MG63 (cell line): ENCODE measurements around the gene SLC4A1AP. TPM values are rescaled to one million over a fixed set of nuclear protein-coding genes. Genes with fewer than 3 reads are reported as not detected.
"Not testable (repeated sequence)": the region's sequence is repeated elsewhere in the genome, so short reads cannot be mapped to it uniquely, and the experiment has no call there.

Experiments used
- DNase-seq: peaks from one replicate; pipeline ENCODE4 v3.0.0-alpha.2; 2020
- H3K27me3 ChIP-seq: fragments of 250-450 bp; sonication (Bioruptor Pico); 2 replicates; pipeline ENCODE4 v1.5.1; 2020; ENCODE audit warnings: mild to moderate bottlenecking, moderate library complexity
- H3K36me3 ChIP-seq: fragments of 250-450 bp; sonication (Bioruptor Pico); 2 replicates; pipeline ENCODE4 v1.5.1; 2020; ENCODE audit warnings: mild to moderate bottlenecking, moderate library complexity
- H3K4me3 ChIP-seq: fragments of 250-450 bp; sonication (Bioruptor Pico); 2 replicates; pipeline ENCODE4 v1.5.1; 2020; ENCODE audit warnings: mild to moderate bottlenecking, moderate library complexity
- H3K9me3 ChIP-seq: fragments of 250-450 bp; sonication (Bioruptor Pico); 2 replicates; pipeline ENCODE4 v1.5.1; 2020; ENCODE audit warnings: mild to moderate bottlenecking, moderate library complexity
- total RNA-seq: library from RNA; depleted of rRNA; stranded (reverse); fragments of >200 nt; shearing (Covaris generic); gene quantifications from 2 replicates; pipeline ENCODE4 v1.2.3, GENCODE V29; 2014; ENCODE audit warnings: low replicate concordance; rRNA removed

The SLC4A1AP gene, protein sequence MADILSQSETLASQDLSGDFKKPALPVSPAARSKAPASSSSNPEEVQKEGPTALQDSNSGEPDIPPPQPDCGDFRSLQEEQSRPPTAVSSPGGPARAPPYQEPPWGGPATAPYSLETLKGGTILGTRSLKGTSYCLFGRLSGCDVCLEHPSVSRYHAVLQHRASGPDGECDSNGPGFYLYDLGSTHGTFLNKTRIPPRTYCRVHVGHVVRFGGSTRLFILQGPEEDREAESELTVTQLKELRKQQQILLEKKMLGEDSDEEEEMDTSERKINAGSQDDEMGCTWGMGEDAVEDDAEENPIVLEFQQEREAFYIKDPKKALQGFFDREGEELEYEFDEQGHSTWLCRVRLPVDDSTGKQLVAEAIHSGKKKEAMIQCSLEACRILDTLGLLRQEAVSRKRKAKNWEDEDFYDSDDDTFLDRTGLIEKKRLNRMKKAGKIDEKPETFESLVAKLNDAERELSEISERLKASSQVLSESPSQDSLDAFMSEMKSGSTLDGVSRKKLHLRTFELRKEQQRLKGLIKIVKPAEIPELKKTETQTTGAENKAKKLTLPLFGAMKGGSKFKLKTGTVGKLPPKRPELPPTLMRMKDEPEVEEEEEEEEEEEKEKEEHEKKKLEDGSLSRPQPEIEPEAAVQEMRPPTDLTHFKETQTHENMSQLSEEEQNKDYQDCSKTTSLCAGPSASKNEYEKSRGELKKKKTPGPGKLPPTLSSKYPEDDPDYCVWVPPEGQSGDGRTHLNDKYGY
- 27.1 and 37.8 TPM in 2 replicates for total RNA-seq

DNA sequence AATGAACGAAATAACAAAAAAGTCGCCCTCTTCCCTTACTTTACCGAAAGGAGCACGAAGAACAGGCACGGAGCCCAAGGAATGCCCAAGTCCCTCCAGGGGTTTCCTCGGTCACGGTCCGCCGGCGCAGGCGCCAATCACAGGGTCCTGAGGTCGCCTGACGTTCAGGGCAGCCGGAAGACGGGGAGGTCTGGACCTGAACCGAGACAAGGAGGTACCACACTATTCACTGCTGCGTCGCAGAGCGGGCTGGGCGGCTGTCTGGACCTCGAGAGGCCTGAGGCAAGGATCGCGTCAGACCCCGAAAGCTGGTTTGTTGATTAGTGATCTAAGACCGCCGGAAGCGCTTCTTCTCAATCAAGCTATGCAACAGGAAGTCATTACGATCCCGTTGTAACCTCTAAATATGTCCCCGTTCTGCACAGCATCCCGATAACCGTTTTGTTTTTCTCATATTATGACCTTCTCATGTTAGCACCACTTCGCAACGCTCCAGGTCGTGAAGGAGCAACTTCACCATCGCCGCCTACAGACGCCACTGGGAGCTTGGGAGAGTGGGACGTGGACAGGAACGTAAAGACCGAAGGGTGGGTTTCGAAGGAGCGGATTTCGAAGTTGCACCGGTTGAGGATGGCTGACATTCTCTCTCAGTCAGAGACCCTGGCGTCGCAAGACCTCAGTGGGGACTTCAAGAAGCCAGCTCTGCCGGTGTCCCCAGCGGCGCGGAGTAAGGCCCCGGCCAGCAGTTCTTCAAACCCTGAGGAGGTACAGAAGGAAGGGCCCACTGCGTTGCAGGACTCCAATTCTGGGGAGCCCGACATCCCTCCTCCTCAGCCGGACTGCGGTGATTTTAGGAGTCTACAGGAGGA lies at the start of gene SLC4A1AP, which contains the start of gene SUPT7L:
Gene SLC4A1AP (plus strand): TSS at position 605 of the 869 bp plus-strand sequence. CDS start 26 bp downstream, at position 631.
Gene SUPT7L (minus strand): TSS at position 330 of the 869 bp plus-strand sequence. CDS start 1,422 bp downstream, outside the sequence.
- Histone ChIP-seq H3K36me3 (peaks cover 36% of the 10 kb centered on the region), H3K9me3 (no peaks in the 10 kb centered on the region; the same call in 1 of the 2 replicates), H3K4me3 (peak within 1 kb of the TSS; percentile 98), H3K27me3 (no peaks in the 10 kb centered on the region)
- peak; percentile 64 for DNase-seq

DNA sequence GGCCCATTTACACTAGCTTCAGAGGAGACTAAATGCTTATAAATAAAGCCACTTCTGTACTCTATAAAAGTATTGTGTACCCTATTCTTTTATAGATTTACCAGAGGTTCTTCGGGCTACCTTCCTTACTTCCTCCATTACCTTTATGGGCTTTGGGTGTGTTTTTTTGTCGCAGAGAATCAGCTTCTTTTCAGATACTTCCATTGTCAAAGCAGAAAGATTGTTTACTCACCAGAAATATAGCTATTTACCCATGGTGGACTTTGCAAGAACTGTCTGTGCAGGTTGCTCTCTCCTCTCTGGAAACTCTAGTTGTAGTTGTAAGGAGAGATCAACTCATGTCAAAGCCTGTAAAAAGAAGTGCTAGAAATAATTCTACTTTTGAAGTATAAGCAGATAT lies 49.7 kb upstream of the SLC4A1AP start:
- Histone ChIP-seq H3K27me3 (no peaks in the 10 kb centered on the region), H3K9me3 (no peaks in the 10 kb centered on the region), H3K36me3 (peaks cover 48% of the 10 kb centered on the region), H3K4me3 (no peak overlapping the region)
- DNase-seq, result no peak

DNA sequence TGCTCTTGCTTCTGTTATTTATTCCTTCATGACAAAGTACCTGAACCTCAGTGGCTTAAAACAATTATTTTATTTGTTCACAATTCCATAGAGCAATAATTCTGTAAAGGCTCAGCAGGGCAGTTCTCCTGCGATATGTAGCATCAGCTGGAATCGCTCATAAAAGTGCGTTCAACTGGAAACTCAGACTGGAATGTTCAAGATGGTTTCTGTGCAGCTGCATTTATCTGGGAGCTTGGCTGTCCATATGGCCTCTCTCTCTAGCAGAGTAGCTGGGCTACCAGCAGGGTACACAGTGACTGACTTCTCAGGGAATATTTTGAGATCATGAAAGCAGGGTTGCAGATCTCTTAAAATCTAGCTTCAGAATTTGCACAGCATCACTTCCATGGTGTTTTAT lies 48.4 kb upstream of the SLC4A1AP start:
- Histone ChIP-seq H3K27me3 (no peaks in the 10 kb centered on the region), H3K9me3 (no peaks in the 10 kb centered on the region), H3K4me3 (no peak overlapping the region), H3K36me3 (peaks cover 40% of the 10 kb centered on the region)
- no peak for DNase-seq

DNA sequence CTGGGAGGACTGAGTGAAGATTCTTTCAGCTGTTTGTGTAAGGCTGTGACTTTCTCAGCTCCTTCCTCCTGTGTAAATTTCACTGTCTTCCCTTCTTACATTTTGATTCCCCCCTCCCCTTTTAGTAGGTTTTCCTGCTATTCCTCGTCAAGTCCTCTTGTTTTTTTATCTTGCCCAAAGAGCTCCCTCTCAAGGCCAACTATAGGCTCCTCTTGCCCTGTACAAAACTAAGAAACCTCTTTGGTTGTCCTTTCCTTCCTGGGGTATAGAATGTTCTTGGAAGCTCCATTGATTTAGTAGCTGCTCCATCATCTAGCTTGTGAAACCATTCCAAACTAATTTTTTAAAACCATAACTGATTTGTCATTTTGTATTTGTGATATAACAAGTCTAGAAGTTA lies 42.2 kb upstream of the SLC4A1AP start:
- Histone ChIP-seq H3K36me3 (peaks cover 51% of the 10 kb centered on the region), H3K4me3 (no peak overlapping the region), H3K27me3 (no peaks in the 10 kb centered on the region), H3K9me3 (no peaks in the 10 kb centered on the region)
- DNase-seq, result no peak

DNA sequence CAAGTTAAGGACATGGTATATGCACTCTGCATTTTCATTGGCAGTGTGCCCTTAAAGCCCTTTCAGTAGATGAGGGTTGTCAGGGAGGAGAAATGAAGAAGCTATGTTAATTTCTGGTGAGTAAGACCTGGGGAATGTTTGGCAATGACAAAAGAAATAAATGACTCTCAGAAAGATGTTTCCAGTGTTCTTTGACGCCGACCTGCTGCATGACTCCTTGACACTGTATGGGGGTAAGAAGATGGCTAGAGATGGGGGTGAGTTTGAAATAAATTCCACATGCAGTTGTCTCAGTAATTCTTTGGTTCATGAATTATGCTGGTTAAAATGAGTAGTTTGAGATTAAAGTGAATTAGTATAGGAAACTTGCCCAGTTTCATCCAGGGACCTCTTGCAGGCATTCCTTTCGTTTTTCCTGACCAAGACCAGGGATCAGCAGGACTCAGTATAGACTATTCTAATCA lies 40.7 kb upstream of the SLC4A1AP start:
- H3K27me3 ChIP-seq, result no peaks in the 10 kb centered on the region
- no peak for DNase-seq
- H3K4me3 ChIP-seq, result no peak overlapping the region
- H3K36me3 ChIP-seq, result peaks cover 39% of the 10 kb centered on the region
- H3K9me3 ChIP-seq, result no peaks in the 10 kb centered on the region

DNA sequence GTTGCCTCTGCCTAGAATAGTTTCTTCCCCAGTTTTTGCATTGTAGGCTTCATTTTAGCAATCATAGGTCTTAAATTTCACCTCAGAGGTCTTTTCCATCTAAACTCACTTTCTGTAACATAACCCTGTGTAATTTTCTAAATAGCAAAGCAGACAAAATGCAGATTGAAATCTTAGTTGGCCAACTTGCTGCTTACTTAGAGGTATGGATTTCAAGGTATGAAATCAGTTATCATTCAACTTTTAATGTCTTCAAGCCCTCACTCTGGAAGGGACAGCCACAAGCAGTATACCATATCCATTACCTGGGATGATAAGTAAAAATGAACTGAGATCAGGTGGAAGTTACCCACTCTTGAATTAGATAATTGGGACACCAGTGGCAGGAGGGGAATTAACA lies 38.7 kb upstream of the SLC4A1AP start:
- Histone ChIP-seq H3K27me3 (no peaks in the 10 kb centered on the region), H3K4me3 (no peak overlapping the region), H3K36me3 (peaks cover 36% of the 10 kb centered on the region), H3K9me3 (no peaks in the 10 kb centered on the region)
- DNase-seq, result no peak

DNA sequence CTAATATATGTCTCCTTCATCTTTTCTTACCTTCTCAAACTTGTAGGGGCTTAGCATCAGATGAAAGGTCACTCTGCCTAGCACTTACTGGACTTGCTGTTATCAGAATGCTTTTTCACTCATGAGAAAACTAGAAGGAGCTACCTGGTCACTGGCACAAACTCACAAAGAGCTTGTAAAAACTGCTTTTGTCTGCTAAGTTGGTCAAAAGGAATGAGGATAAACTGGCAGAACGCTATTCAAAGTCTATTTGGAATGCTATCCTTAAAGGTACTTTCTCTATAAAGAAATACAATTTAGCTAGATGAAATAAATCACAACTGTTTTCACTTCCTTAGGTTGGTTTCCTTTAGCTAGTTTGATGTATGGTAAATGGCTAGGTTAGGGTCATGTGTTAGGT lies 37.4 kb upstream of the SLC4A1AP start:
- not testable (repeated sequence) for DNase-seq, H3K9me3 ChIP-seq, H3K4me3 ChIP-seq, H3K27me3 ChIP-seq
- peaks cover 37% of the 10 kb centered on the region for H3K36me3 ChIP-seq

DNA sequence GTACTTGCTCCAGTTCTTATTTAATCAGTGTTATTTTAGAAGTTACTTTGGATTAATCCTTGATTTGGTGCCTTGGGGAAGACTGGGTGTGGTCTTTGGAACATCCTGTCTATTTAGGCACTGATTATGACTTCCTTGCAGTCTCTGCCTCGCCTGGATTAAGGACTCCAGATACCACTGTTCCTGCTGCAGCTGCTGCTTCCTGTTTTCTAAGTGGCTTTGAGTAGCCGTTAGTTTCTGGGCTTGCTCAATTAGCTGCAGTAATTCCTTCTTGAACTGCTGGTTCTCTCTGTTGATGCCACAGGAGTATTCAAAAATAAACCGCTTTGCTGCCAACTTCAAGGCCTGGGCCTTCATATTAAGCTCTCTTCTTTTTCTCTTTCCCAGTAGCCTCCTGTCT lies 36.8 kb upstream of the SLC4A1AP start:
- H3K4me3 ChIP-seq, H3K27me3 ChIP-seq, H3K9me3 ChIP-seq: not testable (repeated sequence)
- peak; percentile 16 for DNase-seq
- H3K36me3 ChIP-seq, result peaks cover 38% of the 10 kb centered on the region

DNA sequence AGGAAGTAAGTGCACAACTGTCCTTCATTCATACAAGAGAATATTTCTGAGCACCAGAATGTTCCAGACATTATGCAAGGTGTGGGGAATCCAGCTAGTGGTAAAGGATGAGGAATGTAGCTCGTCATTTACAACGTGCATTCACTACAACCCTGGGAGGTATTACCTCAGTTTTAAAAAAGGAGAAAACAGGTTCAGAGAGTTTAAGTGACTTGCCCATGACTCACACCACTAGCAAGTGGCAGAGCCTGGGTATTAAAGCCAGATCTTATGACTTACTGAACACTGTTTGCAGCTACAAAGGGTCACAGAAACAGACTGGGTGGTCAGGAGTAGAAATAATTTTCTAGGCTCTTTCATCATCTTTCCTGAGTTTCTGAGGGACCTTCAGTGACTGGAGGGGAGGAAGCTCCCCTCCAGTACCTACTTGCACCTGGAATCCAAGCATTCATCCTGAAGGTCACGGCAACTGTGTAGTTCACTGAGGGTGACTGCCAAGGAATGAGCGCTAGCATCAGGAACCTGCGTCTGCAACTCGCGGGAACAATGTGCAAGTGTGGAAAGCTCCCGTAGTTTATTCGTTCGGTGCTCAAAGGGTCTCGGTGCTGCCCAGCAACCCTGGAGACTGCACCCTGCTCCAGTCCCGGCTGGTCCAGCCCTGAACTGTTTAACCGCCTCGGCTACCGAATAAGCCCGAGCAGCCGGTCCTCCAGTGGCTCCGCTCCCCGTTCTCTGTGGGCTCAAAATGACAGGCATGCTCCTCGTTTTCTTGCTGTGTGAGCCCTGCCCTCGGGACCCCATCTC lies 35.5 kb upstream of the SLC4A1AP start:
- H3K27me3 ChIP-seq, result no peaks in the 10 kb centered on the region
- H3K9me3 ChIP-seq, result no peaks in the 10 kb centered on the region
- peak overlapping the region; percentile 90 for H3K4me3 ChIP-seq
- DNase-seq, result peak; percentile 53
- H3K36me3 ChIP-seq, result peaks cover 42% of the 10 kb centered on the region

DNA sequence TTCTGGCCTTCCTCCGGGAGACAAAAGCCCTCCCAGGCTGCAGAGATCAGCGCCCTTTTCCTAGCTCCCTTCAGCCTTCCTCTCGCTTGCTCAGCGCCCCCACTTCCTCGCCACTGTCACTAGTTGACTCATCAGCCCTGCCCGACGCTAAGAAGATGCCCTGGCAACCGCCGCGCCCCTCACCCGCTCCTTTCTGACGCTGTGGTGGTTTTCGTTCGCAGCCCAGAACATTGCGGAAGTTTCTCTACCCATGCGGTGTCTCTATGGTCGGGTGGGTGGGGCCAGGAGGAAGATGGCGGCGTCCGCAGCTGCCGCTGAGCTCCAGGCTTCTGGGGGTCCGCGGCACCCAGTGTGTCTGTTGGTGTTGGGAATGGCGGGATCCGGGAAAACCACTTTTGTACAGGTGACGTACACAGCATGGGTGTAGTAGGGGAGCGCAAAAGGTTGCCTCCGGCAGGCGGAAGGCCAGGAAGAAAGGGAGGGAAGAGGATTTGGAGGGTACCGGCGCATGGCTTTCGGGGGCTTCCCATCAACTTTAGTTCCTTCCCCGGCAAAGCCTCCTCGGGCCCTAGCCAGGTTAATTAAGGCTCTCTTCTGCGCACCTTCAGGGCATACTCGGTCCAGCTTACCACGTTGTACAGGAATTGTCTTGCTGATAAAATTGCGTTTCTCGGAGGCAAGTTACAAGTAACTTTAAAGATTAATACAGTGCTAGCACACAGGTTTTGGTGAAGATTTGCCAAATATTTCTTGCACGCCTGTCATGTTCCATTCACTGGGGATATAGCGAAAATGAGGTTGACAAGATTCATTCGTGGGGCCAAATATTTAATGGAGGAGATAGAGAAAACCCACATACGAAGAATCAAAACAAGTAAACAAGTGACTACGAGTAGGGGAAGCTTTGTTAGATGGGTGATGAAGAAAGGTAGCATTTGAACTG lies 34.7 kb upstream of the SLC4A1AP start, which contains the start of the genes CCDC121 and GPN1:
Gene CCDC121 (minus strand): TSS at position 246 of the 943 bp plus-strand sequence. CDS start 1,213 bp downstream, outside the sequence.
Gene GPN1 (plus strand): TSS at position 284 of the 943 bp plus-strand sequence. CDS start 9 bp downstream, at position 293.
- Histone ChIP-seq H3K36me3 (peaks cover 42% of the 10 kb centered on the region), H3K4me3 (peak within 1 kb of the TSS; percentile 90), H3K9me3 (no peaks in the 10 kb centered on the region), H3K27me3 (no peaks in the 10 kb centered on the region)
- DNase-seq, result peak; percentile 96

DNA sequence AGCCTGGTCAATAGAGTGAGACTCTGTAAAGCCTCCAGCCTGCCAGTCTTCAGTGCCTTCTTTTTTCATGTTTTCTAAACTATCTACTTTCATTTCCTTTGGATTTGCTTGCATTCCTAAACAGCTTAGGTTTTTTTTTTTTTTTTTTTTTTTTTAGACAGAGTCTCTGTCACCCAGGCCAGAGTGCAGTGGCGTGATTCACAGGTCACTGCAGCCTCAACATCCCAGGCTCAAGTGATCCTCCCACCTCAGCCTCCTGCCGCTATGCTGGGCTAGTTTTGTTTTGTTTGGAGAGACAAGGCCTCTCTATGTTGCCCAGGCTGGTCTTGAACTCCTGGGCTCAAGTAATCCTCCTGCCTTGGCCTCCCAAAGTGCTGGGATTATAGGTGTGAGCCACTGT lies 33.4 kb upstream of the SLC4A1AP start:
- not testable (repeated sequence) for H3K9me3 ChIP-seq, DNase-seq, H3K4me3 ChIP-seq, H3K27me3 ChIP-seq
- H3K36me3 ChIP-seq, result peaks cover 49% of the 10 kb centered on the region

DNA sequence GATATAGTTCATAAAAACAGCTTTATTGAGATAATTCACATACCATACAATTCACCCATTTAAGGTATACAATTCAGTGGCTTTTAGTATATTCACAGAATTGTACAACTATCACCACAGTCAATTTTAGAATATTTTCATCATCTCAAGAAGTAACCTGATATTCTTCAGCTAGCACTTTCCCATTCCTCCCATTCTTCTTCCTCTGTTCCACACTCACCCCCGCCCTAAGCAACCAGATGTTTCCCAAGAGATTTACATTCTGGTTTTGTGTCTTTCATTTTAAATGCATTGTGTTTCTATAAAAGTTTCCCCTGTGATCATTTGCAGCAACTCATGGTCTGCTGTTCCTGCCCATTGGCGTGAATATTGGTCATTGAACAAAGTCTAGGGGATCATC lies 29.4 kb upstream of the SLC4A1AP start:
- no peaks in the 10 kb centered on the region for H3K27me3 ChIP-seq
- DNase-seq, result no peak
- H3K4me3 ChIP-seq, result no peak overlapping the region
- peaks cover 81% of the 10 kb centered on the region for H3K36me3 ChIP-seq
- no peaks in the 10 kb centered on the region for H3K9me3 ChIP-seq

DNA sequence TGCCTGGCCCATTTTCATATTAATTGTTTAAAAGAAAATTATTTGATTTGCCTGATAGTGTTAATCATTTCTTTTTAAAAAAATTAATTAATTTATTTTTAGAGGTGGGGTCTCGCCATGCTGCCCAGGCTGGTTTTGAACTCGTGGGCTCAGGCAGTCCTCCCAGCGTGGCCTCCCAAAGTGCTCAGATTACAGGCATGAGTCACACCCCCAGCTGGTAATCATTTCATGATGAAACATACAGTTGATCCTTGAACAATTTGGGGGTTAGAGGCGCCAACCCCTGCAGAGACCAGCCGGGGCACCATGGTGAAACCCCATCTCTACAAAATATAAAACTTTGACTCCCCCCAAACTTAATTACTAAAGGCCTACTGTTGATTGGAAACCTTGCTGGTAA lies 26.9 kb upstream of the SLC4A1AP start:
- DNase-seq, result no peak
- peaks cover 81% of the 10 kb centered on the region for H3K36me3 ChIP-seq

DNA sequence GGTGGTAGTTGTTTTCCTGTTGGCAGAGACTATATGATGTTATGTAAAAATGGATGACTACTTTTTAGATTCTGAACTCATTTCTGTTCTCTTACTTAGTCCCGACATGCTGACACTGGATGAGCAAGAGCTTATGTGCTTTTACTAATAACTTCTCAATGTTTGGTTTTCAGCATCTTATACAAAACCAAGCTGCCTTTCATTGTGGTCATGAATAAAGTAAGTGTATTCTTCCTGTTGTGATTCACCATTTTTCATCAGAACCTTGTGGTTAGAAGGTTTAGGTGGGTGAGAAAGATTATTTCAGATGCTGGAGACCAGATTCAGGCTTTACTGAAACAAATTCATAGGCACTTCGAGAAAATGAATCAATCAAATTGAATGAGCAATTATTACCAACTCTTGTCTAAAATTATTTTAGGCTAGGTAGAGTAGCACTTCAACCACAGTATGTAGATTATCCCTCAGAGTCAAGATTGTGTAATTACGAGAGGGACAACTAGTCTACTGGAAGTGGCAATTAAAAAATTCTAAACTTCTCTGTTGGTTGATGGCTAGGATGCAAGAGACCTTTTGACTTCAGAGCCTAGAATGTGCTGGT lies 25.6 kb upstream of the SLC4A1AP start:
- Histone ChIP-seq H3K36me3 (peaks cover 74% of the 10 kb centered on the region), H3K9me3 (no peaks in the 10 kb centered on the region), H3K27me3 (no peaks in the 10 kb centered on the region), H3K4me3 (no peak overlapping the region)
- DNase-seq, result no peak

More for the DNA sequence above, 26.9 kb upstream of the SLC4A1AP start:
- H3K4me3 ChIP-seq, result no peak overlapping the region
- no peaks in the 10 kb centered on the region for H3K9me3 ChIP-seq
- no peaks in the 10 kb centered on the region for H3K27me3 ChIP-seq
